CD4-positive, alpha-beta T cell (primary cell): Measurements from ENCODE around the gene TMEM163. TPM values are rescaled to one million over a fixed set of nuclear protein-coding genes. Genes with fewer than 3 reads are reported as not detected.

ENCODE experiments used
- ATAC-seq: fragments of 200-7000 bp; cut with Tn5 transposase; one replicate; pipeline ENCODE4 v1.10.0; 2022; ENCODE audit warnings: mild to moderate bottlenecking; ENCODE audit not compliant: poor library complexity
- CTCF ChIA-PET: fragments of 350-600 bp; sonication (Branson Sonifier 250); formaldehyde crosslinking; loops from one replicate; lab custom pipeline; 2021; ENCODE audit warnings: antibody characterized with exemption, inconsistent platforms; lab: Charles Lee
- POLR2A ChIA-PET: fragments of 350-600 bp; sonication (Branson Sonifier 250); formaldehyde crosslinking; loops from one replicate; lab custom pipeline; 2021; ENCODE audit warnings: antibody characterized with exemption, inconsistent platforms; lab: Charles Lee
- DNase-seq, 14 experiments: peaks; one replicate each; pipeline ENCODE4 v3.0.0-alpha.2; 2013 to 2020; ENCODE audit warnings: mixed read lengths in 2 of 14
- H3K27ac ChIP-seq, 2 donors: one replicate each; pipeline versions ENCODE4 v1.5.1 to v1.7.0; 2013; ENCODE audit warnings: low read length in 2 of 2, low read depth in 1 of 2, mild to moderate bottlenecking in 1 of 2
- H3K27me3 ChIP-seq, 2 experiments: 1 replicate in 1 of 2; 2 replicates in 1 of 2; pipeline versions ENCODE4 v1.6.1 to v1.7.0; 2013; ENCODE audit warnings: low read length in 2 of 2, control low read depth in 1 of 2, mild to moderate bottlenecking in 1 of 2, moderate library complexity in 1 of 2; ENCODE audit not compliant: insufficient read depth in 2 of 2, control insufficient read depth in 1 of 2
- H3K36me3 ChIP-seq: one replicate; pipeline ENCODE4 v1.6.1; 2013; ENCODE audit warnings: low read length, control low read depth; ENCODE audit not compliant: insufficient read depth
- H3K4me1 ChIP-seq: one replicate; pipeline ENCODE4 v1.6.1; 2013; ENCODE audit warnings: low read length, control low read depth; ENCODE audit not compliant: insufficient read depth
- H3K4me3 ChIP-seq: one replicate; pipeline ENCODE4 v1.5.1; 2013; ENCODE audit warnings: mild to moderate bottlenecking, low read length, moderate library complexity
- H3K9me3 ChIP-seq, 2 experiments: 1 replicate in 1 of 2; 2 replicates in 1 of 2; pipeline versions ENCODE4 v1.6.1 to v1.7.0; 2013; ENCODE audit warnings: low read length in 2 of 2, mild to moderate bottlenecking in 2 of 2, control low read depth in 1 of 2, moderate library complexity in 1 of 2; ENCODE audit not compliant: control insufficient read depth in 1 of 2, insufficient read depth in 1 of 2
- H3K27ac Mint-ChIP-seq: one replicate; pipeline ENCODE4 v1.8.0; 2020; ENCODE audit warnings: mixed read lengths
- H3K27me3 Mint-ChIP-seq: one replicate; pipeline ENCODE4 v1.8.0; 2021; ENCODE audit warnings: mixed read lengths
- H3K36me3 Mint-ChIP-seq: one replicate; pipeline ENCODE4 v1.8.0; 2021; ENCODE audit warnings: low read depth, mixed read lengths
- H3K4me1 Mint-ChIP-seq: one replicate; pipeline ENCODE4 v1.8.0; 2021; ENCODE audit warnings: low read depth, mixed read lengths
- H3K4me3 Mint-ChIP-seq: one replicate; pipeline ENCODE4 v1.8.0; 2020; ENCODE audit warnings: mild to moderate bottlenecking, mixed read lengths
- H3K9me3 Mint-ChIP-seq: one replicate; pipeline ENCODE4 v1.8.0; 2020; ENCODE audit warnings: mixed read lengths
- CTCF ChIP-seq: fragments of 200-600 bp; IDR thresholded peaks from one replicate; pipeline ENCODE4 v1.8.0; 2022; ENCODE audit warnings: antibody characterized with exemption, mild to moderate bottlenecking
- intact Hi-C, 2 experiments: fragments of 100-400 bp; cut with DNase I in 1 of 2; cut with micrococcal nuclease in 1 of 2; formaldehyde crosslinking; loops; one replicate each; pipeline versions ENCODE4 v1.15.1 to v1.9.0; 2023 to 2025; cut with DNase I, micrococcal nuclease
- total RNA-seq, 174 experiments: library from RNA in 2 of 174; stranded (reverse) in 2 of 174; gene quantifications; one replicate each; pipeline ENCODE4 v1.2.3 and lab custom pipeline; 2021 to 2026

TMEM163 gene
- total RNA-seq, 2 experiments from 2014 or later, result 0.14 to 0.47 TPM

- Mint-ChIP-seq H3K27ac (no peak overlapping the region), H3K36me3 (no peaks in the 10 kb centered on the region), H3K27me3 (peaks cover 4% of the 10 kb centered on the region), H3K4me3 (no peak overlapping the region), H3K9me3 (no peaks in the 10 kb centered on the region), H3K4me1 (no peaks in the 10 kb centered on the region)
- POLR2A ChIA-PET, result no interaction called here
- Histone ChIP-seq H3K4me3 (no peak overlapping the region), H3K36me3 (no peaks in the 10 kb centered on the region), H3K9me3 (no peaks in the 10 kb centered on the region), H3K27me3 (no peaks in the 10 kb centered on the region), H3K4me1 (no peaks in the 10 kb centered on the region), H3K27ac (no peak overlapping the region)
- no peak for ATAC-seq
- DNase-seq, result no peak
- CTCF ChIA-PET, result no interaction called here
- intact Hi-C loops, result no loop called here
- TF ChIP-seq CTCF, result no peak
These were observed 92.0 kb downstream of the TMEM163 start for GRCh38 chr2:134626781-134627180.

DNA sequence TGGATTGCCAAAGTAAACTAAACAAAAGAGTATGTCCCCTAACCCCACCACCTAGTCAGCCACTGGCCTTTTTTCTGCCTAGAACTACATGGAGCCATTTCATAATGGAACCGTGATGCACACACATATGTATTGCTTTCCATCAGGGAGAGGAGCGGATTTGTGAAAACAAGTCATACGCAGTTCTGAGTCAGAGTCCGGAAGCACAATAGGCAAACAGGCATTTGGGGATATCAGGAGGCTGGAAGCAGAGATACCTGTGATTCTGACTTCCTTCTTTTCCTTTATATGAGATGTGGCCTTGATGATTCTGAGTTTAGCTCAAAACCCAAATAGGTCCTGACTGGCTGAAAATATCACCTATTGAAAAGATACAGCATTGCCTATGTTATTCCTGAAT lies 93.5 kb downstream of the TMEM163 start:
- ATAC-seq, result no peak
- H3K27me3 Mint-ChIP-seq, result peaks cover 10% of the 10 kb centered on the region
- Histone ChIP-seq H3K4me1 (no peaks in the 10 kb centered on the region), H3K4me3 (no peak overlapping the region), H3K36me3 (no peaks in the 10 kb centered on the region), H3K27ac (no peak overlapping the region), H3K9me3 (peaks cover 0 to 1% of the 10 kb centered on the region in 2 experiments), H3K27me3 (no peaks in the 10 kb centered on the region)
- ChIA-PET POLR2A (no interaction called here), CTCF (no interaction called here)
- no peak for TF ChIP-seq CTCF
- H3K4me3 Mint-ChIP-seq, result no peak overlapping the region
- H3K4me1 Mint-ChIP-seq, result no peaks in the 10 kb centered on the region
- H3K27ac Mint-ChIP-seq, result no peak overlapping the region
- peaks cover 2% of the 10 kb centered on the region for H3K9me3 Mint-ChIP-seq
- H3K36me3 Mint-ChIP-seq, result no peaks in the 10 kb centered on the region
- intact Hi-C loops, result no loop called here
- no peak for DNase-seq

DNA sequence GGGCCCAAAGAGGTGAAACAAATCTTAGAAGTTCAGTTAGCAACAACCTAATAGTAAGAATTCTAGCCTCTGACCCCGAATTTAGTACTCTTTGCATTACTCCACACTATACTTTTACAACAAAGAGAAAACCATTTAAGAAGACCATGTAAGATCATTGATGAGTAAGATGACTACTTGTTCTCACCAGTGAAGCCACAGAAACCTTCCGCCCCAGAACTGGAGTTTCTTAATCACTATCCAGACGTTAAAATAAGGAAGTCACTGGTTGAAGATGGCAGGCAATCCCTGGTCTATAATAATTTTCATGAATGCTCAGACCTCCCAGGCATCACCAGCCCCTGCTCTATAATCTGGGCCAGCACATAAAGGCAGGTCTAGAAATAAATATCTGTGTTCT lies 95.0 kb downstream of the TMEM163 start:
- ATAC-seq, result no peak
- ChIA-PET CTCF (no interaction called here), POLR2A (no interaction called here)
- H3K4me1 ChIP-seq, result no peaks in the 10 kb centered on the region
- DNase-seq, result peak in 2 of 14 experiments; percentile 7 to 14
- Mint-ChIP-seq H3K4me3 (no peak overlapping the region), H3K4me1 (no peaks in the 10 kb centered on the region), H3K36me3 (no peaks in the 10 kb centered on the region), H3K27me3 (peaks cover 10% of the 10 kb centered on the region), H3K27ac (no peak overlapping the region), H3K9me3 (peaks cover 9% of the 10 kb centered on the region)
- H3K27ac ChIP-seq, result no peak overlapping the region
- TF ChIP-seq CTCF, result no peak
- intact Hi-C loops, result no loop called here
- no peaks in the 10 kb centered on the region for H3K36me3 ChIP-seq
- H3K9me3 ChIP-seq, result peaks cover 5 to 8% of the 10 kb centered on the region in 2 experiments
- H3K27me3 ChIP-seq, result no peaks in the 10 kb centered on the region
- no peak overlapping the region for H3K4me3 ChIP-seq
